ENCODE results near the gene MRPL52. TPM values are rescaled to one million over a fixed set of nuclear protein-coding genes. Genes with fewer than 3 reads are reported as not detected.
A peak's percentile ranks its signal among the peaks of the same experiment; 100 is the strongest.

The MRPL52 gene
- total and polyA plus RNA-seq, 2 donors (not counting 3 experiments of a cell fraction or from before 2014, with no cell fraction given) = 81.1 to 174 TPM

GRCh38 chr14:22870811-22871223 lies 41.1 kb downstream of the MRPL52 start:
- DNase-seq (ENCODE audit: low read depth, low spot score) (no peak), FAIRE-seq (peak; percentile 8)
- Histone ChIP-seq H3K9me1 (replicated peaks; ENCODE audit: control insufficient read depth, extremely low read depth, insufficient read depth, low read length) (no peaks in the 10 kb centered on the region), H3K4me3 (replicated peaks in 1 of 3; ENCODE audit: insufficient read depth in 1 of 3, low read depth in 1 of 3, low read length in 3 of 3) (peak overlapping the region; percentile 68 to 78 (median 76)), H4K20me1 (replicated peaks; ENCODE audit: control insufficient read depth, extremely low read depth, insufficient read depth, low read length) (no peaks in the 10 kb centered on the region), H3K27ac (ENCODE audit: insufficient read depth, low read depth, low read length) (peak overlapping the region; percentile 89), H3K27me3 (ENCODE audit: control insufficient read depth in 2 of 2, insufficient read depth in 2 of 2, low read length in 2 of 2) (no peaks in the 10 kb centered on the region), H3K4me1 (ENCODE audit: control insufficient read depth, extremely low read depth, insufficient read depth, low read length) (peaks cover 18% of the 10 kb centered on the region), H3K4me2 (ENCODE audit: insufficient read depth, low read length) (peak overlapping the region; percentile 97), H3K9me3 (replicated peaks; ENCODE audit: control insufficient read depth, insufficient read depth, low read length) (no peaks in the 10 kb centered on the region), H3K36me3 (ENCODE audit: control insufficient read depth in 2 of 2, extremely low read depth in 1 of 2, insufficient read depth in 2 of 2, low read length in 2 of 2) (peaks cover 11 to 17% of the 10 kb centered on the region in 2 experiments), H3K9ac (replicated peaks; ENCODE audit: extremely low read depth, insufficient read depth, low read length) (peak overlapping the region; percentile 93), H3K79me2 (ENCODE audit: control insufficient read depth, insufficient read depth, low read length) (peaks cover 15% of the 10 kb centered on the region), H2AFZ (ENCODE audit: low read depth, low read length) (peak overlapping the region; percentile 97)
- no TSS peak for BruUV-seq (replicated peaks)
- CTCF ChIA-PET = interaction anchor here (0.8 to 4.7 kb wide), 11 partner anchors 9 to 311 kb away, joined by 3 to 75 read pairs (median 14); partner anchors contain the start of gene MMP14
- POLR2A ChIA-PET = no interaction called here
- dilution Hi-C loops (cut with MboI; ENCODE audit: extremely low pct_ligation_motif_present, low sequenced_read_pairs) = no loop called here
- intact Hi-C loops (cut with micrococcal nuclease) = no loop called here
- TF ChIP-seq CTCF (IDR thresholded peaks at IDR 0.05; ENCODE audit: extremely low read depth in 1 of 2, insufficient read depth in 1 of 2, low read depth in 1 of 2, low read length in 2 of 2) = no peak
- TF ChIP-seq MYC (IDR thresholded peaks at IDR 0.05; ENCODE audit: low read depth, low read length) = no peak
- no peak for TF ChIP-seq JUN (IDR thresholded peaks at IDR 0.05; ENCODE audit: borderline replicate concordance, insufficient read depth, insufficient read length, low read depth)
- TF ChIP-seq, protein P1, sequence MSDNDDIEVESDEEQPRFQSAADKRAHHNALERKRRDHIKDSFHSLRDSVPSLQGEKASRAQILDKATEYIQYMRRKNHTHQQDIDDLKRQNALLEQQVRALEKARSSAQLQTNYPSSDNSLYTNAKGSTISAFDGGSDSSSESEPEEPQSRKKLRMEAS (IDR thresholded peaks at IDR 0.05; ENCODE audit: insufficient read depth, insufficient read length) = no peak
- no peak for TF ChIP-seq EZH2 (IDR thresholded peaks at IDR 0.05; ENCODE audit: borderline replicate concordance, low read depth, low read length, severe bottlenecking)
- TF ChIP-seq FOS (IDR thresholded peaks at IDR 0.05; ENCODE audit: borderline replicate concordance, insufficient read depth, low read length) = no peak
- TF ChIP-seq POLR2AphosphoS5 (IDR thresholded peaks at IDR 0.05; ENCODE audit: insufficient read depth, low read depth, low read length) = no peak
- TF ChIP-seq POLR2A (IDR thresholded peaks at IDR 0.05; ENCODE audit: low read depth, low read length) = no peak
- TF ChIP-seq GATA2 (IDR thresholded peaks at IDR 0.05; ENCODE audit: insufficient read depth, insufficient read length, low read depth, low read length) = no peak
